ENCODE results near the gene RAB10. TPM values are rescaled to one million over a fixed set of nuclear protein-coding genes. Genes with fewer than 3 reads are reported as not detected.

RAB10 gene
- total RNA-seq, 1 experiment from 2014 or later = 130 TPM

- H3K27me3 ChIP-seq (ENCODE audit: insufficient read depth, low read length) = no peaks in the 10 kb centered on the region
- Mint-ChIP-seq H3K9me3 (no peaks in the 10 kb centered on the region), H3K27ac (no peak overlapping the region), H3K4me3 (no peak overlapping the region), H3K36me3 (ENCODE audit: insufficient read depth in 1 of 3, low read depth in 3 of 3) (no peaks in the 10 kb centered on the region; a peak in 1 of 7 replicates), H3K27me3 (ENCODE audit: low read depth) (no peaks in the 10 kb centered on the region), H3K4me1 (peaks cover 7 to 15% of the 10 kb centered on the region in 2 experiments)
- no peak overlapping the region for H3K18ac ChIP-seq (ENCODE audit: insufficient read length, low read depth, low read length)
- H3T11ph ChIP-seq (ENCODE audit: low read length) = no peak overlapping the region
- H3K9ac ChIP-seq (ENCODE audit: extremely low read depth, insufficient read length, low read length) = no peak overlapping the region
- H3K27ac ChIP-seq (ENCODE audit: insufficient read length, low read depth, low read length) = no peak overlapping the region
- H3K23ac ChIP-seq (ENCODE audit: insufficient read length, low read depth, low read length) = no peak overlapping the region
- H3K4ac ChIP-seq (ENCODE audit: low read depth, low read length) = no peak overlapping the region
- no peak overlapping the region for H2AK5ac ChIP-seq (ENCODE audit: insufficient read length, low read length)
- no peaks in the 10 kb centered on the region for H3K79me1 ChIP-seq (ENCODE audit: insufficient read depth, low read depth, low read length, poor library complexity, severe bottlenecking)
- no peaks in the 10 kb centered on the region for H3K23me2 ChIP-seq (ENCODE audit: insufficient read length, low read depth, low read length, poor library complexity, severe bottlenecking)
- no peak overlapping the region for H3K56ac ChIP-seq (ENCODE audit: insufficient read length, low read depth, low read length)
- no peak overlapping the region for H4K8ac ChIP-seq (replicated peaks; ENCODE audit: insufficient read length, low read depth, low read length)
- no peaks in the 10 kb centered on the region for H3K9me3 ChIP-seq (ENCODE audit: control insufficient read depth, low read depth, low read length)
- no peaks in the 10 kb centered on the region for H4K20me1 ChIP-seq (ENCODE audit: control insufficient read depth, insufficient read depth, insufficient read length)
- no peak overlapping the region for H3K4me2 ChIP-seq (ENCODE audit: insufficient read depth, insufficient read length, low read length)
- H4K5ac ChIP-seq (ENCODE audit: insufficient read length, low read depth, low read length) = no peak overlapping the region
- no CpG with 5 or more reads among the region's 5 CpGs for WGBS (ENCODE audit: extremely low coverage, insufficient read length, low lambda C conversion rate)
- no peak overlapping the region for H2AFZ ChIP-seq (ENCODE audit: low read length)
- no peak overlapping the region for H2BK120ac ChIP-seq (ENCODE audit: low read depth, low read length, poor library complexity, severe bottlenecking)
- DNase-seq = no peak
- H3K14ac ChIP-seq (ENCODE audit: insufficient read depth, low read length) = no peak overlapping the region
- H2BK5ac ChIP-seq (ENCODE audit: insufficient read length, low read length) = no peak overlapping the region
- TF ChIP-seq CTCF (conservative IDR thresholded peaks at IDR 0.05) = no peak
- no peaks in the 10 kb centered on the region for H3K4me1 ChIP-seq (ENCODE audit: insufficient read depth, low read length)
- no peak overlapping the region for H2BK15ac ChIP-seq (ENCODE audit: low read depth, low read length)
- no peak overlapping the region for H4K91ac ChIP-seq (ENCODE audit: insufficient read length, low read depth, low read length)
- H2BK20ac ChIP-seq (ENCODE audit: low read depth, low read length, poor library complexity, severe bottlenecking) = no peak overlapping the region
- H3K79me2 ChIP-seq (ENCODE audit: insufficient read depth, low read length) = no peaks in the 10 kb centered on the region
- H2BK12ac ChIP-seq (ENCODE audit: insufficient read length, low read depth, low read length) = no peak overlapping the region
These were observed 33.3 kb upstream of the RAB10 start for GRCh38 chr2:26000561-26001082.

Measured in H9 (cell line).